ENCODE data around the gene HORMAD2.
"Not testable (repeated sequence)": the region's sequence is repeated elsewhere in the genome, so short reads cannot be mapped to it uniquely, and the experiment has no call there.

HORMAD2 gene

GRCh38 chr22:30198921-30199320, 118.7 kb downstream of the HORMAD2 start:
- CTCF ChIA-PET: interaction anchor here (0.8 to 1.4 kb wide), 4 partner anchors 21 to 563 kb away, joined by 3 to 5 read pairs (median 4); no protein-coding TSS in a partner anchor
- TF ChIP-seq CTCF (IDR thresholded peaks at IDR 0.05; ENCODE audit: insufficient read depth, low read length, missing control alignments): no peak

GRCh38 chr22:30200905-30201304, 120.6 kb downstream of the HORMAD2 start:
- CTCF ChIA-PET: interaction anchor here (1.1 to 1.5 kb wide), 2 partner anchors 93 to 96 kb away, joined by 3 read pairs; no protein-coding TSS in a partner anchor
- DNase-seq (ENCODE audit: low read depth, low spot score); POLR2A ChIA-PET; H3K4me3 ChIP-seq (ENCODE audit: low read depth, low read length): not testable (repeated sequence)

More at GRCh38 chr22:30198921-30199320, 118.7 kb downstream of the HORMAD2 start:
- no peak for DNase-seq (ENCODE audit: low read depth, low spot score)
- H3K4me3 ChIP-seq (ENCODE audit: low read depth, low read length): no peak overlapping the region
- POLR2A ChIA-PET: no interaction called here

GRCh38 chr22:30201945-30202344, 121.7 kb downstream of the HORMAD2 start:
- TF ChIP-seq CTCF (IDR thresholded peaks at IDR 0.05; ENCODE audit: insufficient read depth, low read length, missing control alignments): no peak
- POLR2A ChIA-PET: no interaction called here
- DNase-seq (ENCODE audit: low read depth, low spot score): peak; percentile 38
- no peak overlapping the region for H3K4me3 ChIP-seq (ENCODE audit: low read depth, low read length)
- CTCF ChIA-PET: interaction anchor here (0.5 to 1.7 kb wide), 3 partner anchors 22 to 94 kb away, joined by 3 to 5 read pairs (median 4); no protein-coding TSS in a partner anchor

- ChIA-PET POLR2A (no interaction called here), CTCF (interaction anchor here (0.5 to 1.7 kb wide), 4 partner anchors 23 to 94 kb away, joined by 3 to 5 read pairs (median 4); no protein-coding TSS in a partner anchor)
- TF ChIP-seq CTCF (IDR thresholded peaks at IDR 0.05; ENCODE audit: insufficient read depth, low read length, missing control alignments): no peak
- DNase-seq (ENCODE audit: low read depth, low spot score): peak; percentile 31
- no peak overlapping the region for H3K4me3 ChIP-seq (ENCODE audit: low read depth, low read length)
Measured at GRCh38 chr22:30202531-30203006, 122.3 kb downstream of the HORMAD2 start.

GRCh38 chr22:30204015-30204741, 123.9 kb downstream of the HORMAD2 start:
- H3K4me3 ChIP-seq (ENCODE audit: low read depth, low read length): no peak overlapping the region
- DNase-seq (ENCODE audit: low read depth, low spot score): no peak
- ChIA-PET POLR2A (interaction anchor here (1.2 kb wide), 1 partner anchor 8 kb away, joined by 9 read pairs; no protein-coding TSS in a partner anchor), CTCF (interaction anchor here (0.6 to 3.6 kb wide), 7 partner anchors 8 to 196 kb away, joined by 3 to 18 read pairs (median 3); no protein-coding TSS in a partner anchor)
- no peak for TF ChIP-seq CTCF (IDR thresholded peaks at IDR 0.05; ENCODE audit: insufficient read depth, low read length, missing control alignments)

GRCh38 chr22:30204742-30205111, 124.5 kb downstream of the HORMAD2 start:
- TF ChIP-seq CTCF (IDR thresholded peaks at IDR 0.05; ENCODE audit: insufficient read depth, low read length, missing control alignments): no peak
- ChIA-PET CTCF (interaction anchor here (1.1 to 3.6 kb wide), 7 partner anchors 8 to 97 kb away, joined by 3 to 18 read pairs (median 3); no protein-coding TSS in a partner anchor), POLR2A (interaction anchor here (1.2 kb wide), 1 partner anchor 9 kb away, joined by 9 read pairs; no protein-coding TSS in a partner anchor)
- peak; percentile 31 for DNase-seq (ENCODE audit: low read depth, low spot score)
- no peak overlapping the region for H3K4me3 ChIP-seq (ENCODE audit: low read depth, low read length)

All from AG04449 (cell line).